ENCODE results near the gene SMG6.

DNA sequence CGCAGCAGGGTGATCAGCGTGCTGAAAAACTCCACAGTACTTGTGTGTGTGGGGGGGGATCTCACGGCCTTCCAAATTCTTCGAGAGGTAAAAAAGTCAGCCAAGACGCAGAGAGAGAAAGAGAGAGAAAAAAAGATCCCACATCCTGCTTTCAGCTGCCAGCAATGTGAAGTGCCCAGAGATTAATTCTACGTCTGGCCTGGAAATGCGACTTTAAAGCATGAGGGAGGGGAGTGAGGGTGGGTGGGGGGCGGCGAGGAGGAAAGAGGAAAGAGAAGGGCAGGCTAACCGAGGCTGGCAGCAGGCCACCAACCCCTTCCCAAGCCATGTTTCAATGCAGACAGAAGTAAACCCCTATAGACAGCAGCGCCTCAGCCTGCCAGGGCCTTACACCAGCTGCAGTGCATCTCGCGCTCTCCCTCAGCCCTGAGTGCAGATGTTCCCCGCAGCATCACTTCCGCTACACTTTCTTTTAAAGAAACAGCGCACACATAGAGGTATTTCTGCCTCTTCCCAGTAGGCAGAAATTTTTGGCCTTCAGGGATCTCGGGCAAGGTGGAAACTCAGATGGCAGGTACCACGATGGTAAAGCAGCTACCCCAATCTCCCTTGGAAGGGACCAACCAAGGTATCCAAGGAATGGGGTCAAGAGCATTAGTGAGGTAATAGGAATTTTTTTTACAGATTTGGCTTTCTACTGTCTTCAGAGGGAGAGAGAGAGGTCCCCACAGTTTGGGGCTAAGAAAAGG, 87.8 kb downstream of the SMG6 start:
- TF ChIP-seq, protein P1, sequence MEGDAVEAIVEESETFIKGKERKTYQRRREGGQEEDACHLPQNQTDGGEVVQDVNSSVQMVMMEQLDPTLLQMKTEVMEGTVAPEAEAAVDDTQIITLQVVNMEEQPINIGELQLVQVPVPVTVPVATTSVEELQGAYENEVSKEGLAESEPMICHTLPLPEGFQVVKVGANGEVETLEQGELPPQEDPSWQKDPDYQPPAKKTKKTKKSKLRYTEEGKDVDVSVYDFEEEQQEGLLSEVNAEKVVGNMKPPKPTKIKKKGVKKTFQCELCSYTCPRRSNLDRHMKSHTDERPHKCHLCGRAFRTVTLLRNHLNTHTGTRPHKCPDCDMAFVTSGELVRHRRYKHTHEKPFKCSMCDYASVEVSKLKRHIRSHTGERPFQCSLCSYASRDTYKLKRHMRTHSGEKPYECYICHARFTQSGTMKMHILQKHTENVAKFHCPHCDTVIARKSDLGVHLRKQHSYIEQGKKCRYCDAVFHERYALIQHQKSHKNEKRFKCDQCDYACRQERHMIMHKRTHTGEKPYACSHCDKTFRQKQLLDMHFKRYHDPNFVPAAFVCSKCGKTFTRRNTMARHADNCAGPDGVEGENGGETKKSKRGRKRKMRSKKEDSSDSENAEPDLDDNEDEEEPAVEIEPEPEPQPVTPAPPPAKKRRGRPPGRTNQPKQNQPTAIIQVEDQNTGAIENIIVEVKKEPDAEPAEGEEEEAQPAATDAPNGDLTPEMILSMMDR (conservative IDR thresholded peaks at IDR 0.05; ENCODE audit: low read depth, low read length) = no peak
- TF ChIP-seq, protein P2, sequence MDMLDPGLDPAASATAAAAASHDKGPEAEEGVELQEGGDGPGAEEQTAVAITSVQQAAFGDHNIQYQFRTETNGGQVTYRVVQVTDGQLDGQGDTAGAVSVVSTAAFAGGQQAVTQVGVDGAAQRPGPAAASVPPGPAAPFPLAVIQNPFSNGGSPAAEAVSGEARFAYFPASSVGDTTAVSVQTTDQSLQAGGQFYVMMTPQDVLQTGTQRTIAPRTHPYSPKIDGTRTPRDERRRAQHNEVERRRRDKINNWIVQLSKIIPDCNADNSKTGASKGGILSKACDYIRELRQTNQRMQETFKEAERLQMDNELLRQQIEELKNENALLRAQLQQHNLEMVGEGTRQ (IDR thresholded peaks at IDR 0.05; ENCODE audit: low read depth, low read length) = no peak
- TF ChIP-seq MAFK (IDR thresholded peaks at IDR 0.05; ENCODE audit: low read depth, low read length) = no peak; the same call in 1 of the 2 replicates
- peak; percentile 76 for TF ChIP-seq POLR2A (IDR thresholded peaks at IDR 0.05; ENCODE audit: low read depth, low read length)
- no peak for TF ChIP-seq FOS (IDR thresholded peaks at IDR 0.05; ENCODE audit: low read depth, low read length)
- TF ChIP-seq RFX5 (IDR thresholded peaks at IDR 0.05; ENCODE audit: low read depth, low read length) = no peak
- peak; percentile 29; the same call in 1 of the 2 replicates for TF ChIP-seq RAD21 (IDR thresholded peaks at IDR 0.05; ENCODE audit: low read length)
